MM.1S (cell line): ENCODE measurements around the gene P2RX2.

Experiments used
- DNase-seq: peaks from one replicate; pipeline ENCODE4 v3.0.0-alpha.2; 2015
- H2AFZ ChIP-seq: fragments of 300-600 bp; sonication (generic); 2 replicates; pipeline ENCODE4 v1.6.0; 2016; ENCODE audit warnings: antibody characterized with exemption, low read length
- H3F3A ChIP-seq: fragments of 300-600 bp; sonication (generic); 2 replicates; pipeline ENCODE4 v1.6.1; 2016; ENCODE audit warnings: mild to moderate bottlenecking, antibody characterized with exemption, low read length, moderate library complexity, mixed read lengths; ENCODE audit not compliant: insufficient read depth
- H3K27ac ChIP-seq: fragments of 300-600 bp; sonication (generic); 2 replicates; pipeline ENCODE4 v1.5.1; 2016; ENCODE audit warnings: mild to moderate bottlenecking, low read length
- H3K27me3 ChIP-seq: fragments of 300-600 bp; sonication (generic); replicated peaks from 2 replicates; pipeline ENCODE4 v1.6.0; 2016; ENCODE audit warnings: low read length; ENCODE audit not compliant: insufficient read depth
- H3K36me3 ChIP-seq: fragments of 300-600 bp; sonication (generic); replicated peaks from 2 replicates; pipeline ENCODE4 v1.6.1; 2016; ENCODE audit warnings: mild to moderate bottlenecking, low read length, mixed read lengths; ENCODE audit not compliant: insufficient read depth
- H3K4me1 ChIP-seq: fragments of 300-600 bp; sonication (generic); 2 replicates; pipeline ENCODE4 v1.6.1; 2016; ENCODE audit warnings: low read length, mixed read lengths
- H3K4me2 ChIP-seq: fragments of 300-600 bp; sonication (generic); 2 replicates; pipeline ENCODE4 v1.6.0; 2016; ENCODE audit warnings: low read depth, low read length
- H3K4me3 ChIP-seq: fragments of 300-600 bp; sonication (generic); 2 replicates; pipeline ENCODE4 v1.5.1; 2016; ENCODE audit warnings: low read length, mixed read lengths
- H3K79me2 ChIP-seq: fragments of 300-600 bp; sonication (generic); 2 replicates; pipeline ENCODE4 v1.6.1; 2016; ENCODE audit warnings: mixed run types, low read length, mixed read lengths
- H3K9ac ChIP-seq: fragments of 300-600 bp; sonication (generic); 2 replicates; pipeline ENCODE4 v1.6.1; 2016; ENCODE audit warnings: low read length, mixed read lengths
- H3K9me2 ChIP-seq: fragments of 300-600 bp; sonication (generic); replicated peaks from 2 replicates; pipeline ENCODE4 v1.6.1; 2016; ENCODE audit warnings: mild to moderate bottlenecking, low read length, mixed read lengths; ENCODE audit not compliant: insufficient read depth
- H3K9me3 ChIP-seq: fragments of 300-600 bp; sonication (generic); replicated peaks from 2 replicates; pipeline ENCODE4 v1.6.1; 2016; ENCODE audit warnings: mild to moderate bottlenecking, low read length, mixed read lengths; ENCODE audit not compliant: insufficient read depth
- H4K20me1 ChIP-seq: fragments of 300-600 bp; sonication (generic); 2 replicates; pipeline ENCODE4 v1.6.1; 2016; ENCODE audit warnings: mild to moderate bottlenecking, low read length, moderate library complexity, mixed read lengths; ENCODE audit not compliant: insufficient read depth
- EZH2 ChIP-seq: fragments of 300-600 bp; sonication (generic); optimal IDR thresholded peaks from 2 replicates; pipeline ENCODE3; 2017; ENCODE audit warnings: low read depth, mild to moderate bottlenecking, antibody characterized with exemption, low read length, mixed read lengths
- EZH2phosphoT487 ChIP-seq: fragments of 300-600 bp; sonication (generic); IDR thresholded peaks from 2 replicates; pipeline ENCODE4 v1.6.1; 2018; ENCODE audit warnings: antibody characterized with exemption, low read length
- TF ChIP-seq, protein P1 (sequence below): fragments of 300-600 bp; sonication (generic); IDR thresholded peaks from 2 replicates; pipeline ENCODE4 v1.5.1; 2016; ENCODE audit warnings: antibody characterized with exemption, low read length, mixed read lengths

P2RX2 gene

GRCh38 chr12:132570635-132571034, 47.9 kb upstream of the P2RX2 start:
- H3K4me2 ChIP-seq, result no peak overlapping the region
- H3F3A ChIP-seq, result no peaks in the 10 kb centered on the region
- H3K9me3 ChIP-seq, result no peaks in the 10 kb centered on the region
- no peak overlapping the region for H3K4me3 ChIP-seq
- no peaks in the 10 kb centered on the region for H3K27me3 ChIP-seq
- H3K79me2 ChIP-seq, result no peaks in the 10 kb centered on the region
- no peaks in the 10 kb centered on the region for H3K9me2 ChIP-seq
- H2AFZ ChIP-seq, result no peak overlapping the region
- no peaks in the 10 kb centered on the region for H4K20me1 ChIP-seq
- no peaks in the 10 kb centered on the region for H3K4me1 ChIP-seq
- no peaks in the 10 kb centered on the region for H3K36me3 ChIP-seq
- H3K27ac ChIP-seq, result no peak overlapping the region
- no peak overlapping the region for H3K9ac ChIP-seq
- no peak for TF ChIP-seq EZH2phosphoT487
- TF ChIP-seq, protein P1, sequence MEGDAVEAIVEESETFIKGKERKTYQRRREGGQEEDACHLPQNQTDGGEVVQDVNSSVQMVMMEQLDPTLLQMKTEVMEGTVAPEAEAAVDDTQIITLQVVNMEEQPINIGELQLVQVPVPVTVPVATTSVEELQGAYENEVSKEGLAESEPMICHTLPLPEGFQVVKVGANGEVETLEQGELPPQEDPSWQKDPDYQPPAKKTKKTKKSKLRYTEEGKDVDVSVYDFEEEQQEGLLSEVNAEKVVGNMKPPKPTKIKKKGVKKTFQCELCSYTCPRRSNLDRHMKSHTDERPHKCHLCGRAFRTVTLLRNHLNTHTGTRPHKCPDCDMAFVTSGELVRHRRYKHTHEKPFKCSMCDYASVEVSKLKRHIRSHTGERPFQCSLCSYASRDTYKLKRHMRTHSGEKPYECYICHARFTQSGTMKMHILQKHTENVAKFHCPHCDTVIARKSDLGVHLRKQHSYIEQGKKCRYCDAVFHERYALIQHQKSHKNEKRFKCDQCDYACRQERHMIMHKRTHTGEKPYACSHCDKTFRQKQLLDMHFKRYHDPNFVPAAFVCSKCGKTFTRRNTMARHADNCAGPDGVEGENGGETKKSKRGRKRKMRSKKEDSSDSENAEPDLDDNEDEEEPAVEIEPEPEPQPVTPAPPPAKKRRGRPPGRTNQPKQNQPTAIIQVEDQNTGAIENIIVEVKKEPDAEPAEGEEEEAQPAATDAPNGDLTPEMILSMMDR, result no peak
- no peak for TF ChIP-seq EZH2
- no peak for DNase-seq

- no peak overlapping the region for H3K4me2 ChIP-seq
- H3K9ac ChIP-seq, result no peak overlapping the region
- DNase-seq, result no peak
- H4K20me1 ChIP-seq, result no peaks in the 10 kb centered on the region
- H3K9me3 ChIP-seq, result no peaks in the 10 kb centered on the region
- H2AFZ ChIP-seq, result no peak overlapping the region
- TF ChIP-seq EZH2phosphoT487 (no peak), EZH2 (no peak)
- TF ChIP-seq, protein P1, result no peak
- H3K4me1 ChIP-seq, result no peaks in the 10 kb centered on the region
- no peak overlapping the region for H3K27ac ChIP-seq
- no peaks in the 10 kb centered on the region for H3K9me2 ChIP-seq
- H3K27me3 ChIP-seq, result no peaks in the 10 kb centered on the region
- H3K36me3 ChIP-seq, result no peaks in the 10 kb centered on the region
- H3F3A ChIP-seq, result no peaks in the 10 kb centered on the region
- no peak overlapping the region for H3K4me3 ChIP-seq
- H3K79me2 ChIP-seq, result no peaks in the 10 kb centered on the region
Measured at GRCh38 chr12:132571051-132571450, 47.5 kb upstream of the P2RX2 start.

DNA sequence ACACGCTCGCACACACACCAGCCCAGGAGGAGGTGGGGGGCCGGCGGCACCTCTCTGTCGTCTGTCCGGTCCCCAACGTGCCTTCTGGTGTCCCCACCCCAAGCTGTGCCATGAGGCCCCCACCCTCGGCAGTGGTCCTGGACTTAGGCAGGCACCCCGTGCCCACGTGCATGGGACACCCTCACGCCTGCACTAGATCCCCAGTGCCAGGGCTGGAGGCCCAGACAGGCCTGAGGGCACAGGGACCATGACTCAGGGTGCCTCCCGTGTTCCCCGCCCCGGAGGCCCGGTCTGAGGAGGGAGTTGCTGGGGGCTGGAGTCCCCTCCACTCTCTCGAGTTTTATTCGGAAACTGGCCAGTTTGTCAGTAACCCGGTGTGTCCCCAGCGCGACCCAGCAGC, 47.0 kb upstream of the P2RX2 start:
- Histone ChIP-seq H3K4me3 (no peak overlapping the region), H4K20me1 (no peaks in the 10 kb centered on the region), H3K4me1 (no peaks in the 10 kb centered on the region), H3K9me3 (no peaks in the 10 kb centered on the region), H3K4me2 (no peak overlapping the region), H2AFZ (no peak overlapping the region), H3K36me3 (no peaks in the 10 kb centered on the region), H3K27me3 (no peaks in the 10 kb centered on the region), H3K9me2 (no peaks in the 10 kb centered on the region), H3K79me2 (no peaks in the 10 kb centered on the region), H3K27ac (no peak overlapping the region), H3F3A (no peaks in the 10 kb centered on the region), H3K9ac (no peak overlapping the region)
- no peak for DNase-seq
- TF ChIP-seq EZH2phosphoT487 (no peak), EZH2 (no peak)
- TF ChIP-seq, protein P1, result no peak

DNA sequence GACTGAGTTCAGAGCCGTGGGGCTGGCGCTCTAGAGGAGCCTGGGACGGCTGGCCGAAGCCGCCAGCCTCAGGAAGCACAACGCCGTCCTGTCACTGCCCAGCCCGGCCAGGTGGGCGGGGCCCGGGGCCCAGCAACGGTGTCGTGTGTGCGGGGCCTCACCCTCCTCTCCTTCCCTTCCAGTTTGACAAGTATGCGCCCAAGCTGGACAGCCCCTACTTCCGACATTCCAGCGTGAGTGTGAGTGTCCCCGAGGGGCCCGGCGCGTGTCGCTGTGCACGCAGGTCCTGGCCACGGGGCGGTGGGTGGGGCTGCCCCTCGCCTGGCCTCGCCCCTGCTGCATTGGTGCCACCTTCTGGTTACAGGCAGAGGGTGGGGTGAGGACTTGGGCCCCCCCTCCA, 46.5 kb upstream of the P2RX2 start:
- H4K20me1 ChIP-seq, result no peaks in the 10 kb centered on the region
- H3K4me1 ChIP-seq, result no peaks in the 10 kb centered on the region
- no peak overlapping the region for H3K9ac ChIP-seq
- no peaks in the 10 kb centered on the region for H3F3A ChIP-seq
- no peak overlapping the region for H3K27ac ChIP-seq
- no peaks in the 10 kb centered on the region for H3K27me3 ChIP-seq
- no peak for DNase-seq
- no peaks in the 10 kb centered on the region for H3K79me2 ChIP-seq
- TF ChIP-seq EZH2phosphoT487 (no peak), EZH2 (no peak)
- TF ChIP-seq, protein P1, result no peak
- no peak overlapping the region for H2AFZ ChIP-seq
- H3K9me3 ChIP-seq, result no peaks in the 10 kb centered on the region
- H3K36me3 ChIP-seq, result no peaks in the 10 kb centered on the region
- H3K4me3 ChIP-seq, result no peak overlapping the region
- no peaks in the 10 kb centered on the region for H3K9me2 ChIP-seq
- no peak overlapping the region for H3K4me2 ChIP-seq
